IPS DF 6.9 (cell line): ENCODE data around the gene CAPN8.

Experiments used
- DNase-seq: peaks from one replicate; pipeline ENCODE4 v3.0.0-alpha.2; 2013; ENCODE audit warnings: low read depth, low spot score
- H3K27ac ChIP-seq: one replicate; pipeline ENCODE4 v1.5.1; 2013; ENCODE audit warnings: low read length, control low read depth
- H3K27me3 ChIP-seq: 2 replicates; pipeline ENCODE4 v1.6.1; 2013; ENCODE audit warnings: mild to moderate bottlenecking, low read length; ENCODE audit not compliant: control insufficient read depth, insufficient read depth
- H3K36me3 ChIP-seq: 2 replicates; pipeline ENCODE4 v1.6.1; 2013; ENCODE audit warnings: low read length; ENCODE audit not compliant: control insufficient read depth, insufficient read depth
- H3K4me1 ChIP-seq: 2 replicates; pipeline ENCODE4 v1.6.1; 2013; ENCODE audit warnings: low read length; ENCODE audit not compliant: control insufficient read depth, insufficient read depth
- H3K4me3 ChIP-seq: 2 replicates; pipeline ENCODE4 v1.5.1; 2013; ENCODE audit warnings: mild to moderate bottlenecking, low read length
- H3K9me3 ChIP-seq: 2 replicates; pipeline ENCODE4 v1.6.1; 2013; ENCODE audit warnings: low read length, inconsistent platforms; ENCODE audit not compliant: control insufficient read depth, insufficient read depth
- WGBS: extraction: QIAGEN DNeasy Blood & Tissue Kit; methylation state at CpG from one replicate; pipeline ENCODE4 v1.1.7; 2013; ENCODE audit warnings: mixed read lengths, missing lambda C conversion rate; ENCODE audit not compliant: insufficient read length, insufficient coverage; 5-methylcytosine and 5-hydroxymethylcytosine counted together

Gene CAPN8

GRCh38 chr1:223549740-223550139 is 115.8 kb downstream of the CAPN8 start:
- WGBS, result no CpG with 5 or more reads among the region's 1 CpG
- no peak overlapping the region for H3K4me3 ChIP-seq
- no peaks in the 10 kb centered on the region for H3K4me1 ChIP-seq
- no peaks in the 10 kb centered on the region for H3K27me3 ChIP-seq
- no peak for DNase-seq
- H3K36me3 ChIP-seq, result no peaks in the 10 kb centered on the region
- H3K27ac ChIP-seq, result no peak overlapping the region
- H3K9me3 ChIP-seq, result no peaks in the 10 kb centered on the region

GRCh38 chr1:223547316-223548114 is 118.0 kb downstream of the CAPN8 start:
- H3K27ac ChIP-seq, result no peak overlapping the region
- WGBS, result no CpG with 5 or more reads among the region's 7 CpGs
- H3K4me1 ChIP-seq, result no peaks in the 10 kb centered on the region
- H3K27me3 ChIP-seq, result no peaks in the 10 kb centered on the region
- no peaks in the 10 kb centered on the region for H3K36me3 ChIP-seq
- H3K9me3 ChIP-seq, result no peaks in the 10 kb centered on the region
- H3K4me3 ChIP-seq, result no peak overlapping the region
- no peak for DNase-seq

- Histone ChIP-seq H3K27me3 (no peaks in the 10 kb centered on the region), H3K27ac (no peak overlapping the region), H3K4me1 (no peaks in the 10 kb centered on the region), H3K36me3 (no peaks in the 10 kb centered on the region), H3K9me3 (no peaks in the 10 kb centered on the region), H3K4me3 (no peak overlapping the region)
- WGBS, result no CpG with 5 or more reads among the region's 4 CpGs
- no peak for DNase-seq
These were observed 120.2 kb downstream of the CAPN8 start for GRCh38 chr1:223545343-223545742.

GRCh38 chr1:223543560-223543959 is 121.9 kb downstream of the CAPN8 start:
- Histone ChIP-seq H3K36me3 (no peaks in the 10 kb centered on the region), H3K4me1 (no peaks in the 10 kb centered on the region), H3K27me3 (no peaks in the 10 kb centered on the region), H3K9me3 (no peaks in the 10 kb centered on the region), H3K27ac (no peak overlapping the region), H3K4me3 (no peak overlapping the region)
- no CpG with 5 or more reads among the region's 4 CpGs for WGBS
- no peak for DNase-seq

- H3K27me3 ChIP-seq, result no peaks in the 10 kb centered on the region
- no CpG with 5 or more reads among the region's 4 CpGs for WGBS
These were observed 122.7 kb downstream of the CAPN8 start for GRCh38 chr1:223542831-223543230.

GRCh38 chr1:223540485-223541106 is 124.9 kb downstream of the CAPN8 start:
- no peaks in the 10 kb centered on the region for H3K9me3 ChIP-seq
- H3K4me3 ChIP-seq, result no peak overlapping the region
- WGBS, result no CpG with 5 or more reads among the region's 11 CpGs
- no peaks in the 10 kb centered on the region for H3K27me3 ChIP-seq
- no peak overlapping the region for H3K27ac ChIP-seq
- no peaks in the 10 kb centered on the region for H3K4me1 ChIP-seq
- no peak for DNase-seq
- no peaks in the 10 kb centered on the region for H3K36me3 ChIP-seq

More at GRCh38 chr1:223542831-223543230, 122.7 kb downstream of the CAPN8 start:
- no peaks in the 10 kb centered on the region for H3K9me3 ChIP-seq
- DNase-seq, result no peak
- H3K36me3 ChIP-seq, result no peaks in the 10 kb centered on the region
- no peaks in the 10 kb centered on the region for H3K4me1 ChIP-seq
- H3K27ac ChIP-seq, result no peak overlapping the region
- H3K4me3 ChIP-seq, result no peak overlapping the region

- Histone ChIP-seq H3K9me3 (no peaks in the 10 kb centered on the region), H3K27ac (no peak overlapping the region), H3K36me3 (no peaks in the 10 kb centered on the region), H3K4me1 (no peaks in the 10 kb centered on the region), H3K4me3 (no peak overlapping the region), H3K27me3 (no peaks in the 10 kb centered on the region)
- DNase-seq, result no peak
- no CpG with 5 or more reads among the region's 3 CpGs for WGBS
These were observed 125.8 kb downstream of the CAPN8 start for GRCh38 chr1:223539750-223540149.

- Histone ChIP-seq H3K4me3 (no peak overlapping the region; the same call in 1 of the 2 replicates), H3K27me3 (no peaks in the 10 kb centered on the region), H3K27ac (no peak overlapping the region), H3K9me3 (no peaks in the 10 kb centered on the region), H3K4me1 (no peaks in the 10 kb centered on the region), H3K36me3 (no peaks in the 10 kb centered on the region)
- no CpG with 5 or more reads among the region's 7 CpGs for WGBS
- no peak for DNase-seq
These were observed 126.5 kb downstream of the CAPN8 start for GRCh38 chr1:223538981-223539380.

GRCh38 chr1:223535319-223535718 is 130.2 kb downstream of the CAPN8 start:
- no peaks in the 10 kb centered on the region for H3K4me1 ChIP-seq
- H3K4me3 ChIP-seq, result no peak overlapping the region
- H3K27me3 ChIP-seq, result no peaks in the 10 kb centered on the region
- no peaks in the 10 kb centered on the region for H3K36me3 ChIP-seq
- no peak for DNase-seq
- H3K27ac ChIP-seq, result no peak overlapping the region
- WGBS, result no CpG with 5 or more reads among the region's 5 CpGs
- H3K9me3 ChIP-seq, result no peaks in the 10 kb centered on the region

GRCh38 chr1:223534677-223535076 is 130.8 kb downstream of the CAPN8 start:
- WGBS, result no CpG with 5 or more reads among the region's 3 CpGs
- Histone ChIP-seq H3K36me3 (no peaks in the 10 kb centered on the region), H3K9me3 (no peaks in the 10 kb centered on the region), H3K4me3 (no peak overlapping the region), H3K27ac (no peak overlapping the region), H3K27me3 (no peaks in the 10 kb centered on the region), H3K4me1 (no peaks in the 10 kb centered on the region)
- DNase-seq, result no peak
